Endothelial cell of umbilical vein (primary cell): ENCODE measurements around the gene MYH9. TPM values are rescaled to one million over a fixed set of nuclear protein-coding genes. Genes with fewer than 3 reads are reported as not detected.

Experiments
- BruUV-seq: library from RNA; stranded (reverse); fragments of 400-500 nt; replicated peaks from 2 replicates; lab custom pipeline; 2021; lab: Mats Ljungman, UMichigan
- CTCF ChIA-PET: fragments of 300-600, 350-600 bp; sonication (Branson Sonifier 250); formaldehyde crosslinking; loops from one replicate; lab custom pipeline; 2021; ENCODE audit warnings: antibody characterized with exemption, inconsistent platforms; lab: Charles Lee
- POLR2A ChIA-PET: fragments of 300-600, 350-600 bp; sonication (Branson Sonifier 250); formaldehyde crosslinking; loops from one replicate; lab custom pipeline; 2021; ENCODE audit warnings: antibody characterized with exemption, inconsistent platforms; lab: Charles Lee
- DNase-seq: peaks from one replicate; pipeline ENCODE4 v3.0.0-alpha.2; 2011; ENCODE audit warnings: low read depth, low spot score
- FAIRE-seq: peaks from 2 replicates; lab custom pipeline; 2011; peaks lifted over from hg19 to GRCh38; lab: Jason Lieb, UNC
- H2AFZ ChIP-seq: 2 replicates; pipeline ENCODE4 v1.6.0; 2012; ENCODE audit warnings: low read depth, low read length, control low read depth, inconsistent platforms
- H3K27ac ChIP-seq: 2 replicates; pipeline ENCODE4 v1.5.1; 2011; ENCODE audit warnings: low read depth, mild to moderate bottlenecking, control low read depth, low read length, moderate library complexity; ENCODE audit not compliant: insufficient read depth
- H3K27me3 ChIP-seq, 2 experiments: 2 replicates each; pipeline versions ENCODE4 v1.6.0 to v1.6.1; 2011; ENCODE audit warnings: low read length in 2 of 2, mixed read lengths in 1 of 2; ENCODE audit not compliant: control insufficient read depth in 2 of 2, insufficient read depth in 2 of 2
- H3K36me3 ChIP-seq, 2 experiments: 2 replicates in 1 of 2; 3 replicates in 1 of 2; pipeline ENCODE4 v1.5.1; 2011; ENCODE audit warnings: low read length in 2 of 2, mild to moderate bottlenecking in 1 of 2, moderate library complexity in 1 of 2; ENCODE audit not compliant: control insufficient read depth in 2 of 2, insufficient read depth in 2 of 2; ENCODE audit errors: extremely low read depth in 1 of 2
- H3K4me1 ChIP-seq: 3 replicates; pipeline ENCODE4 v1.5.1; 2011; ENCODE audit warnings: mild to moderate bottlenecking, low read length; ENCODE audit not compliant: control insufficient read depth, insufficient read depth; ENCODE audit errors: extremely low read depth
- H3K4me2 ChIP-seq: 2 replicates; pipeline ENCODE4 v1.6.1; 2011; ENCODE audit warnings: low read length, control low read depth, mixed read lengths; ENCODE audit not compliant: insufficient read depth
- H3K4me3 ChIP-seq, 3 experiments: fragments of 200-600 bp in 1 of 3; sonication (generic), shearing (Covaris generic) in 1 of 3; replicated peaks in 1 of 3; 2 replicates each; pipeline ENCODE4 v1.5.1; 2011 to 2016; ENCODE audit warnings: control low read depth in 3 of 3, low read length in 3 of 3, mild to moderate bottlenecking in 2 of 3, inconsistent platforms in 1 of 3, low read depth in 1 of 3, moderate library complexity in 1 of 3; ENCODE audit not compliant: insufficient read depth in 1 of 3
- H3K79me2 ChIP-seq: 2 replicates; pipeline ENCODE4 v1.6.0; 2012; ENCODE audit warnings: low read length, inconsistent platforms; ENCODE audit not compliant: control insufficient read depth, insufficient read depth
- H3K9ac ChIP-seq: replicated peaks from 2 replicates; pipeline ENCODE3; 2011; ENCODE audit warnings: low read length, control low read depth; ENCODE audit not compliant: insufficient read depth; ENCODE audit errors: extremely low read depth
- H3K9me1 ChIP-seq: replicated peaks from 3 replicates; pipeline ENCODE4 v1.6.0; 2011; ENCODE audit warnings: mild to moderate bottlenecking, low read length; ENCODE audit not compliant: control insufficient read depth, insufficient read depth; ENCODE audit errors: extremely low read depth
- H3K9me3 ChIP-seq: replicated peaks from 2 replicates; pipeline ENCODE4 v1.5.1; 2012; ENCODE audit warnings: low read length, inconsistent platforms; ENCODE audit not compliant: control insufficient read depth, insufficient read depth
- H4K20me1 ChIP-seq: replicated peaks from 2 replicates; pipeline ENCODE3; 2011; ENCODE audit warnings: mild to moderate bottlenecking, low read length; ENCODE audit not compliant: control insufficient read depth, insufficient read depth; ENCODE audit errors: extremely low read depth
- GATA2 ChIP-seq: IDR thresholded peaks from 2 replicates; pipeline ENCODE4 v1.7.0; 2011; ENCODE audit warnings: low read depth, mild to moderate bottlenecking, moderate library complexity, mixed read lengths, low read length; ENCODE audit not compliant: insufficient read length, insufficient read depth
- JUN ChIP-seq: IDR thresholded peaks from 2 replicates; pipeline ENCODE4 v1.6.1; 2011; ENCODE audit warnings: borderline replicate concordance, low read depth; ENCODE audit not compliant: insufficient read length, insufficient read depth
- POLR2A ChIP-seq: IDR thresholded peaks from 2 replicates; pipeline ENCODE4 v1.6.1; 2012; ENCODE audit warnings: low read depth, mild to moderate bottlenecking, control low read depth, low read length
- POLR2AphosphoS5 ChIP-seq: IDR thresholded peaks from 2 replicates; pipeline ENCODE4 v1.6.1; 2012; ENCODE audit warnings: low read depth, mild to moderate bottlenecking, control low read depth, low read length, moderate library complexity; ENCODE audit not compliant: insufficient read depth
- dilution Hi-C: fragments of 300-500 bp; cut with MboI; formaldehyde crosslinking; loops from one replicate; pipeline ENCODE4 v1.15.0; 2019; ENCODE audit warnings: low sequenced_read_pairs; ENCODE audit not compliant: extremely low pct_ligation_motif_present
- intact Hi-C: fragments of 100-400 bp; cut with micrococcal nuclease; formaldehyde crosslinking; loops from one replicate; pipeline ENCODE4 v1.10.0; 2022
- polyA plus RNA-seq, 4 experiments: library from polyadenylated mRNA; depleted of rRNA in 3 of 4; stranded (reverse) in 3 of 4; unstranded in 1 of 4; fragments of >200 nt; gene quantifications; 2 replicates each; pipeline versions ENCODE4 v1.2.1 to v1.2.3, GENCODE V29; 2011 to 2012; ENCODE audit warnings: missing spikeins in 1 of 4
- total RNA-seq: library from RNA; stranded (reverse); gene quantifications from 2 replicates; pipeline ENCODE4 v1.2.3, GENCODE V29; 2021

Gene MYH9
- total and polyA plus RNA-seq, 2 donors (not counting 3 experiments of a cell fraction or from before 2014, with no cell fraction given): 188 to 1,413 TPM

- peak overlapping the region in 1 of 3 experiments; percentile 0 for H3K4me3 ChIP-seq
- peaks cover 98% of the 10 kb centered on the region for H3K79me2 ChIP-seq
- dilution Hi-C loops: no loop called here
- H3K27ac ChIP-seq: peak overlapping the region; percentile 91
- no peaks in the 10 kb centered on the region for H3K9me3 ChIP-seq
- H3K36me3 ChIP-seq: peaks cover 8 to 9% of the 10 kb centered on the region in 2 experiments
- no peaks in the 10 kb centered on the region for H3K27me3 ChIP-seq
- CTCF ChIA-PET: interaction anchor here (0.7 to 4.7 kb wide), 6 partner anchors 8 to 100 kb away, joined by 3 to 32 read pairs (median 4); no protein-coding TSS in a partner anchor
- POLR2A ChIA-PET: interaction anchor here (1.2 to 2.5 kb wide), 6 partner anchors 9 to 31 kb away, joined by 3 to 13 read pairs (median 5); partner anchors contain the start of gene MYH9
- no peaks in the 10 kb centered on the region for H4K20me1 ChIP-seq
- DNase-seq (peak; percentile 76), FAIRE-seq (peak; percentile 94)
- H2AFZ ChIP-seq: no peak overlapping the region
- peak overlapping the region; percentile 26 for H3K4me2 ChIP-seq
- peaks cover 97% of the 10 kb centered on the region for H3K4me1 ChIP-seq
- peak overlapping the region; percentile 76 for H3K9ac ChIP-seq
- intact Hi-C loops: loop anchor here (1.0 to 5.0 kb wide), 2 partner anchors 15 to 97 kb away; no protein-coding TSS in a partner anchor
- no TSS peak for BruUV-seq
- no peaks in the 10 kb centered on the region for H3K9me1 ChIP-seq
- TF ChIP-seq JUN (peak; percentile 28), POLR2A (peak; percentile 20), POLR2AphosphoS5 (no peak), GATA2 (peak; percentile 25)
Observed at GRCh38 chr22:36369922-36370791, 17.6 kb downstream of the MYH9 start.
